GM21786 (cell line): ENCODE data around the gene USHBP1.

Experiments
- ATAC-seq: cut with Tn5 transposase; IDR thresholded peaks from one replicate; pipeline ENCODE4 v1.9.1; 2021; ENCODE audit not compliant: unreplicated experiment

The USHBP1 gene

DNA sequence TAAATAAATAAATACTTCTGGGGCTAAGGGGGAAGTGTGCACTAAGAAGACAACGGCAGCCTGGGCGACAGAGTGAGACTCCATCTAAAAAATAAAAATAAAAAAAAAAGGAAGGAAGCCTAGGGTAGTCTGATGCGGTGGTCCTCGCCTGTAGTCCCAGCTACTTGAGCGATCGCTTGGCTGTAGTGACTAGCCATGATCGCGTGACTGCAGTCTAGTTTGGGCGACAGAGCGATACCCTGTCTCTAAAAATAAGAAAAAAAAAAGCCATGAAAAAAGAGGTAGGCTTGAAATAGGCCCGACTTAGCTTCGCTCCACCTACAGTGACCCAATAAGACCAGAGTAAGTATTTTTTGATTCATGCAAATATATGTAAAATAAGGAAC, 2.0 kb upstream of the USHBP1 start:
- no peak for ATAC-seq

DNA sequence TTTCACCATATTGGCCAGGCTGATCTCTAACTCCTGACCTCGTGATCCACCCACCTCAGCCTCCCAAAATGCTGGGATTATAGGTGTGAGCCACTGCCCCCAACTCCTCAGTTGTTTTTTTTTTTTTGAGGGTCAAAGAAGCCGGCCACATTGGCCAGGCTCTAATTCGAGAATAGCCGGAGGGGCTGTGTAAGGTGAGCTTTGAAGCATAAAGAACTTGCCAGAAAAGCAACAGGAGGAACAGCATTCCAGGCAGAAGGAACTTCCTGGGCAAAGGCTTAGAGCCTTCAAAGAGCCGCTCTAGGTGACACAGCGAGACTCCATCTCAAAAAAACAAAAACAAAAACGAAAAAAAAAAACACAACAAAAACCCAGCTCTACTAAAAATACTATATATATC, 1.5 kb upstream of the USHBP1 start:
- no peak for ATAC-seq

DNA sequence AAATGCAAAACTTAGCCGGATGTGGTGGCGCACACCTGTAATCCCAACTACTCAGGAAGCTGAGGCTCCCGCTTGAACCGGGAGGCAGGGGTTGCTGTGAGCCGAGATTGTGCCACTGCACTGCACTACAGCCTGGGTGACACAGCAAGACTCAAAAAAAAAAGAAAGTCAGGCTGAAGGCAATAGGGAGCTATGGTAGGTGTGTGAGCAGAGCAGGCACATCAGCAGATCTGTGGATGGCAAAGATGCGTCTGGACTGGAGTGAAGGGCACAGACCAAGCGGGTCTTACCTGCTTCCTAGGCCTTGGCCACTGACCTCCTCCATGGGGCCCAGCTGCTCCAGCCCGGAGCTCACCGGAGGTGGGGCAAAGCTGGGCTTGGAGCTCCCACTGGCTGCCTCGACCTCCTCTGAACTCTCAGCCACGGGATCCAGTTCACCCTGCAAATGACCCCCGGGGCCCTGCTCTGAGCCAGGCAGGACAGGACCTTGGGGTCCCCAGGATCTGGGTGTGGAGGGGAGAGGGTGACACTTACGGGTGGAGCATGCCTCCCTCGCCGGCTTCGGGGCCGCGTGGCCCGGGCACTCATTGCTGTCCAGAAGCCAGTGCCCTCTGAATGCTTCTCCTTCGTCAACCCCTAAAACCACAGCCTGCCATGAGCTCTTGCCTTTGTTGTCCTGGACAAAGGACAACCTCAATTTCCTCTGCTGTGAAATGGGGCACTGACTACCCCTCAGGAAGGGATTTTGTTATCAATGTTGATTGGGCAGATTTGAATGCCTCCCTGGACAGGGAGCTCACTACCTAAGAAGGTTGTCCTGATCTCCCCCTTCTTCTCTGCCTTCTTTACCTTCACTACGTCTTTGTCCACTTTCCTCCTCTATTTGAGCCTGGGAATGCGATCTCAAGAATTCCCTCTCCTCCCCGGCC, 569 bp downstream of the USHBP1 start:
- no peak for ATAC-seq

DNA sequence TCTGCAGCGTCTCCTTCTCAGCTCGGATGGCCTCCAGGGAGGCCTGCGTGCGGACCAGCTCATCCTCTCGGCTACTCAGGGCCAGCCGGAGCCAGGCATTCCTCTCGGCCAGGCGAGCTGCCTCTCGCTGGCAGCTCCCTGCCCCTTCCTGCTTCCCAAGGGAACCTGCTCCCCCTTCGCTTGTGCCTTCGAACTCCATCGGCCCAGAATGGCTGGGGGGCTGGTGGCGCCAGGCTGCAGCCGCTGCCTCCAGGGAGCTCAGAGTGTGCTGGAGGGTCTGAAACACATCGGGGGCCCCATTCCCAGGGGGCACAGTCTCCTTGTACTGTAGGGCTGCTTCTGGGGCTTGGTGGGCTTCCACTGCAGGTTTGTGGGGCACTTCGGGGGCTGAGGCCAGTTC, 2.0 kb downstream of the USHBP1 start:
- no peak for ATAC-seq

- peak; percentile 72 for ATAC-seq
These were observed 3.7 kb downstream of the USHBP1 start for GRCh38 chr19:17260842-17261325.

- no peak for ATAC-seq
These were observed 4.6 kb downstream of the USHBP1 start for GRCh38 chr19:17259934-17260333.

GRCh38 chr19:17259118-17259780, 5.3 kb downstream of the USHBP1 start:
- no peak for ATAC-seq

DNA sequence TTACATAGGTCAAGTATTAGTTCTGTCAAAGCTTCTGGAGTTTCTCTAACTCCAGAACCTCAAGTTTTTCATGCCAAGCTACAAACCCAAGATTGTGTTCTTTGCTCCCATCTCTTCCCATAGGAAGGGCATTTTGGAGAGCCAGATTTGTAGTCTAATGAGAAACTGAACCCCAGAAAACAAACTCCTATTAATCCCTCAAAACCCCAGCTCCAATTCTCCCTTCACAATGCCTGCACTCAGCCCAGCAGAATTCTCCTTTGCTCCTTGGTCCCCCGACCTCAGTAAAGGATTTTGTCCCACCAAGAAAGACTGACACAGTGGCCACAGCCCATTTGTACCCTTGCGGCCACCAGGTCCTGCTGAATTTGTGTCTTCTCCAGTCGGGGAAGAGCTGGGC, 8.4 kb downstream of the USHBP1 start:
- ATAC-seq: no peak

GRCh38 chr19:17255150-17255621, 9.4 kb downstream of the USHBP1 start:
- no peak for ATAC-seq

- ATAC-seq: no peak
These were observed 9.9 kb downstream of the USHBP1 start for GRCh38 chr19:17254636-17255035.

DNA sequence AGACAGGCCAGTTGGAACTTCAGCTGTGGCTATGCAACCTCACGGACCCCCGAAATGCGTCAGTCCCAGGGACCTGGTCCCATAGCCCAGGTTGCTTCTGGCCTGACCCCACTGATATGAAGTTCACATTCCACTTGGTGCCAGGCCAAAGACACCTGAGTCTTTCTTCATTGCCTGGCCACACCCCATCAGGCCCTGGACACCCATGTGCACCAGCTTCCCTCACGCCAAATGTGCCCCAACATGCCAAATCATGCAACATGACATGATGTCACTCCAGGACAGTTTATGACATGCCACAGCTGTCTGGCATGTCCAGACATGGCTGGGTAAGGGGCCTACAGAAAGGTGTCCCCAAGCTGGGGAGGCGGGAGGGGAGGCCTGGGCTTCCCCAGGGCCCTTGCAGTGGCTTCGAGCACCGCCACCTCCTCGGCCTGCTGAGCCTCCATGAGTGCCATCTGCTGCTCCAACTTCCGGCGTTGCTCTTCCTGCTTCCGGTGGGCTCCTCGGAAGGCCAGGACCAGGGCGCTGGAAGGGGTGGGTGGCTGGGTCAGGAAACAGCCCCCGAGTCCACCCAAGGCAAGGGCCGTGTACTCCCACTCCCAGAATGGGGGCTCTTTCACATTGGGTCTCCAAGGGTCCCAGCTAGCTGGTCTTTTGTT, 14.5 kb downstream of the USHBP1 start:
- no peak for ATAC-seq

DNA sequence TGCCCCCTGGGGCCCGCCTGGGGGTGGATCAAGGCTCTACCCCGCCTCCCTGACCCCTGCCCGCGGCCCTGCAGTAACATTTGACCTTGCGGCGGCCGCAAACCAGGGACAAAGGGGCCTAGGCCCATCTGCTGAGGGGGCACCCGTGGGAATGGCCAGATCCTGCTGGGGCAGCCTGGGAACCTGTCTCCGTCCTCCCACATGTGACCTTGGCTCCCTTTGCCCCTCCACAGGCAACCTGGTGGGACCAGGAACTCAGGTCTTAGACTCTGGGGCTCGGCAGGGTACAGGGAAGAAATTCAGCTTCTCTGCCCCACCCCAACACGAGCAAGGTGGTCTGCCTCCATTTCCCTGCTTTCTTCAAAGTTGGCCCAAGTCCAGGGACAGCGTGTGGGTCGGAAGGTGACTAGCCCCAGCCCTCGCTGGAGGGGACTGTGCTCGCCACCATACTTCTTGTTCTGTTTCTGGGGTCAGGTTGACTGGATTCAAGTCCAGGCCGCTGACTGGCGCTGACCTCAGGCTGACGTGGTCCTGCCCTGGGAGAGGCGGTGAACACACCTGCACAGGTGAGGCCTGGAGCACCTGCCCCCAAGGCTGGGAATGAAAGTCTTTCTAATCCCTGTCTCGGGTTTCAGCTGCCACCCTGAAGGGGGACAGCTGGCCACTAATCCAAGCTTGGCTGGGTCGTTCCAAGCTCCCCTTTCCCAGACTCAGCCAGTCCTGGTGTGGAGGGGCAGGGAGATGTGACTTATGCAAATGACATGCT, 16.4 kb downstream of the USHBP1 start:
- ATAC-seq: no peak

DNA sequence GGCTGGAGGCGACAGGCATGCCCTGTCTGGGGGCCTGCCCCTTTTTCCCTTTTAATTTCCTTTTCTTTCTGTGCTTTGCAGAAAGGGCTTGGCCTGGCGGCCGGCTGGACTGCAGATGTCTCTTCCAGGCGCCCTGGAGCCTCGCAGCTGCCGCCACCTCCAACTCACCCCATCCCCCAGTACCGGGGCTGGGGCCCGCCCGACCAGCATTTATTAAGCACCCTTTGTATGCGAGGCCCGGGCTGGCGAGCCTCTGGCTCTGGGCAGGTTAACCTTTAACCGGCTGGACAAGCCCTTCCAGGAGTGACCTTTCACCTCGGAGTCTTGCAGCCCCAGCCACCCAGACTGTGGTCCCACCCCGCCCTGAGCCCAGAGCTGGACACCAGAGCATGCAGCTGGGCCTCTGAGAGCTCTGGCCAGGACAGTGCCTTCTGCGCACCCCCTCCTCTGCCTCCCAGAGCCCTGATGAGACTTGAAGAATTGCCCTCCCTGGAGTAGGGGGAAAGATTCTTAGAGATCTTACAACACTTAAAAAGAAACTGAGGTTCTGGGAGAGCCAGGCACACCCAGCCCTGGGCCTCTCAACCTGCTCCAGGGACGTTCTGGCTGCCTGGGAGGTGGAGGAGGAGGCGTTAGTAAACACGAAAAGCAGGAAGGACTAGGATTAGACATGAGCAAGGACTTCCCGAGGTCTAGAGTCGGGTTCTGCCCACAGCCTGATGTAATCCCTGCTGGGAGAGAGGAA, 17.7 kb downstream of the USHBP1 start:
- no peak for ATAC-seq

- no peak for ATAC-seq
These were observed 19.0 kb downstream of the USHBP1 start, which contains the start of gene NR2F6 for GRCh38 chr19:17245535-17245984. Gene NR2F6, minus strand, starts transcription at chr19:17245919. Its CDS starts 699 bp downstream, at chr19:17245220.

- ATAC-seq: no peak
These were observed 19.7 kb downstream of the USHBP1 start for GRCh38 chr19:17244618-17245534.

DNA sequence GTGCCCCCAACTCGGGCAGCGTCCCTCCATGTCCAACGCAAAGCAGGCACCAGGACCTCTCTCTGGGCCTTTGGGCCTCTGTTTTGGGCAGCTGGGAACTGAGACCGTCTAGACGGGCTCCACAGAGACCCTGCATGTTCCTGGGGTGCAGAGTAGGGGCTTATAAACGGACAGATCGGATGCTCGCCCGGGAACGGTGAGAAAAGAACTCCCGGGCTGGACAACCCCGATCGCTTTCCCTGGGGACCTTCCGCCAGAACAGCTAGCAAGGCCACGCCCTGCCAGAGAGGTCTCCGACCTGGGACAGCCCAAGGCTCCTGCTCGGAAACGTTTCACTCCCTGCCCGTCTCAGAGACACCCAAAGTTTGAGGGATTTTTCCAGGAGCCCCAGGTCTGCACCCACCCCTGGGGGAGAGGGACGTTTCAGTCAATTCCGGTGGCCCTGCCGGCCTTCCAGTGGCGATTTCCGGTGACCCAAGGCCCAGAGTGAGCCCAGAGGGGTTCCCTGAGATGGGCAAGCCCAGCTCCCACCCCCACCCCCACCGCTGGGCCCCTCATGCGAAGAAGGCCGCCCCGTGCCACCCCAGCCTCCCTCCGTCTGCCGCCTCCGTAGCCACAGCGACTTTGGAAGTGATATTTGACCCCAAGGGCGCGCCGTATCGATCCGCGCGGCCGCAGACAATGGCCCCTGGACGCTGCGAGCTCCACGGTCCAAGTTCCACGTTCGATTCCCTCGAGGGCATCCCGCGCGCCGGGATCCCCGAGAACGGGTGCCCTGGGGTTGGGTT, 20.5 kb downstream of the USHBP1 start:
- ATAC-seq: no peak

GRCh38 chr19:17243211-17243829, 21.2 kb downstream of the USHBP1 start:
- ATAC-seq: no peak
